Vagina (tissue), 2 donors: ENCODE measurements around the gene ENAH. TPM values are rescaled to one million over a fixed set of nuclear protein-coding genes. Genes with fewer than 3 reads are reported as not detected.
"Not testable (repeated sequence)": the region's sequence is repeated elsewhere in the genome, so short reads cannot be mapped to it uniquely, and the experiment has no call there.

Experiments used
- DNase-seq, 2 donors: peaks; one replicate each; pipeline ENCODE4 v3.0.0-alpha.2; 2017; ENCODE audit errors: extremely low spot score in 2 of 2
- H3K27ac ChIP-seq: fragments of 200-600 bp; sonication (generic); one replicate; pipeline ENCODE4 v1.5.1; 2019
- H3K27me3 ChIP-seq: fragments of 200-600 bp; sonication (generic); one replicate; pipeline ENCODE4 v1.5.1; 2019
- H3K36me3 ChIP-seq, 2 donors: fragments of 200-600 bp; sonication (generic); one replicate each; pipeline ENCODE4 v1.5.1; 2017 to 2019
- H3K4me1 ChIP-seq: fragments of 200-600 bp; sonication (generic); one replicate; pipeline ENCODE4 v1.5.1; 2019
- H3K4me3 ChIP-seq, 2 donors: fragments of 200-600 bp; sonication (generic); 1 replicate in 1 of 2; 2 replicates in 1 of 2; pipeline ENCODE4 v1.5.1; 2016 to 2019
- H3K9me3 ChIP-seq: fragments of 200-600 bp; sonication (generic); one replicate; pipeline ENCODE4 v1.5.1; 2019
- CTCF ChIP-seq, 3 experiments: fragments of 450-650 bp in 2 of 3; fragments of 200-600 bp in 1 of 3; sonication (generic) in 1 of 3; IDR thresholded peaks; one replicate each; pipeline ENCODE4 v1.5.1; 2017 to 2019; ENCODE audit warnings: antibody characterized with exemption in 3 of 3, mild to moderate bottlenecking in 2 of 3, moderate library complexity in 2 of 3
- POLR2A ChIP-seq, 2 donors: fragments of 450-650 bp; IDR thresholded peaks; one replicate each; pipeline ENCODE4 v1.6.1; 2017; ENCODE audit warnings: antibody characterized with exemption in 2 of 2, mild to moderate bottlenecking in 2 of 2, moderate library complexity in 2 of 2
- POLR2AphosphoS5 ChIP-seq, 2 donors: sonication (generic); formaldehyde crosslinking; IDR thresholded peaks; one replicate each; pipeline ENCODE4 v1.9.0; 2017; ENCODE audit warnings: antibody characterized with exemption in 2 of 2, mild to moderate bottlenecking in 2 of 2, low read depth in 1 of 2; ENCODE audit not compliant: insufficient read depth in 1 of 2
- intact Hi-C: fragments of 100-400 bp; cut with DNase I; formaldehyde crosslinking; loops from one replicate; pipeline ENCODE4 v1.15.1; 2023
- total RNA-seq: library from RNA; depleted of rRNA; stranded (reverse); fragments of >200 nt; gene quantifications from one replicate; pipeline ENCODE4 v1.2.3, GENCODE V29; 2016

The ENAH gene
- total RNA-seq, 1 donor from 2014 or later = 62.4 TPM

GRCh38 chr1:225645194-225645895, 7.6 kb downstream of the ENAH start:
- DNase-seq = no peak
- H3K4me1 ChIP-seq = peaks cover 16% of the 10 kb centered on the region
- no peaks in the 10 kb centered on the region for H3K9me3 ChIP-seq
- intact Hi-C loops = no loop called here
- no peak for TF ChIP-seq POLR2A (IDR thresholded peaks at IDR 0.05)
- no peak for TF ChIP-seq POLR2AphosphoS5 (IDR thresholded peaks at IDR 0.05; ENCODE audit: insufficient read depth in 1 of 2, low read depth in 1 of 2)
- no peak for TF ChIP-seq CTCF (IDR thresholded peaks at IDR 0.05)
- H3K27me3 ChIP-seq = no peaks in the 10 kb centered on the region
- no peak overlapping the region for H3K4me3 ChIP-seq
- no peak overlapping the region for H3K27ac ChIP-seq
- H3K36me3 ChIP-seq = no peaks in the 10 kb centered on the region

GRCh38 chr1:225644666-225645065, 8.3 kb downstream of the ENAH start:
- no peak overlapping the region for H3K27ac ChIP-seq
- TF ChIP-seq POLR2AphosphoS5 (IDR thresholded peaks at IDR 0.05; ENCODE audit: insufficient read depth in 1 of 2, low read depth in 1 of 2) (no peak), CTCF (IDR thresholded peaks at IDR 0.05) (no peak), POLR2A (IDR thresholded peaks at IDR 0.05) (no peak)
- H3K4me3 ChIP-seq = no peak overlapping the region
- intact Hi-C loops = no loop called here
- H3K27me3 ChIP-seq = no peaks in the 10 kb centered on the region
- peaks cover 16% of the 10 kb centered on the region for H3K4me1 ChIP-seq
- DNase-seq = no peak
- no peaks in the 10 kb centered on the region for H3K36me3 ChIP-seq
- no peaks in the 10 kb centered on the region for H3K9me3 ChIP-seq

GRCh38 chr1:225642177-225642576, 10.7 kb downstream of the ENAH start:
- H3K27ac ChIP-seq = no peak overlapping the region

GRCh38 chr1:225638853-225639252, 14.1 kb downstream of the ENAH start:
- intact Hi-C loops = no loop called here
- Histone ChIP-seq H3K27ac (no peak overlapping the region), H3K4me1 (no peaks in the 10 kb centered on the region), H3K27me3 (no peaks in the 10 kb centered on the region), H3K36me3 (no peaks in the 10 kb centered on the region), H3K9me3 (no peaks in the 10 kb centered on the region), H3K4me3 (no peak overlapping the region)
- DNase-seq = no peak
- TF ChIP-seq POLR2A (IDR thresholded peaks at IDR 0.05) = no peak
- TF ChIP-seq CTCF (IDR thresholded peaks at IDR 0.05) = no peak
- no peak for TF ChIP-seq POLR2AphosphoS5 (IDR thresholded peaks at IDR 0.05; ENCODE audit: insufficient read depth in 1 of 2, low read depth in 1 of 2)

More at GRCh38 chr1:225642177-225642576, 10.7 kb downstream of the ENAH start:
- Histone ChIP-seq H3K4me3 (no peak overlapping the region), H3K27me3 (no peaks in the 10 kb centered on the region), H3K9me3 (no peaks in the 10 kb centered on the region), H3K4me1 (peaks cover 3% of the 10 kb centered on the region), H3K36me3 (no peaks in the 10 kb centered on the region)
- intact Hi-C loops = no loop called here
- TF ChIP-seq CTCF (IDR thresholded peaks at IDR 0.05) (no peak), POLR2AphosphoS5 (IDR thresholded peaks at IDR 0.05; ENCODE audit: insufficient read depth in 1 of 2, low read depth in 1 of 2) (no peak), POLR2A (IDR thresholded peaks at IDR 0.05) (no peak)
- no peak for DNase-seq

GRCh38 chr1:225637651-225638199, 15.2 kb downstream of the ENAH start:
- TF ChIP-seq CTCF (IDR thresholded peaks at IDR 0.05) = no peak
- TF ChIP-seq POLR2A (IDR thresholded peaks at IDR 0.05) = no peak
- no peak overlapping the region for H3K27ac ChIP-seq
- intact Hi-C loops = no loop called here
- H3K27me3 ChIP-seq = no peaks in the 10 kb centered on the region
- no peaks in the 10 kb centered on the region for H3K36me3 ChIP-seq
- DNase-seq = no peak
- no peaks in the 10 kb centered on the region for H3K4me1 ChIP-seq
- H3K4me3 ChIP-seq = no peak overlapping the region
- H3K9me3 ChIP-seq = no peaks in the 10 kb centered on the region

GRCh38 chr1:225636992-225637391, 15.9 kb downstream of the ENAH start:
- H3K36me3 ChIP-seq, H3K27me3 ChIP-seq, intact Hi-C loops, H3K4me3 ChIP-seq, H3K4me1 ChIP-seq, DNase-seq, H3K9me3 ChIP-seq, H3K27ac ChIP-seq: not testable (repeated sequence)
